Subcutaneous adipose tissue (tissue), 4 donors: ENCODE results near the gene WDR47. TPM values are rescaled to one million over a fixed set of nuclear protein-coding genes. Genes with fewer than 3 reads are reported as not detected.

Experiments used
- total RNA-seq, 4 donors: library from RNA; depleted of rRNA; stranded (reverse); fragments of >200 nt; gene quantifications; one replicate each; pipeline ENCODE4 v1.1.0, GENCODE V29; 2016
- TF ChIP-seq, protein P1 (sequence below): fragments of 450-650 bp; IDR thresholded peaks from one replicate; pipeline ENCODE4 v1.5.1; 2016; ENCODE audit warnings: low read depth, mild to moderate bottlenecking, control low read depth, antibody characterized with exemption, moderate library complexity

WDR47 gene
- total RNA-seq, 4 donors from 2014 or later, result 13.0 to 18.1 (median 13.7) TPM

DNA sequence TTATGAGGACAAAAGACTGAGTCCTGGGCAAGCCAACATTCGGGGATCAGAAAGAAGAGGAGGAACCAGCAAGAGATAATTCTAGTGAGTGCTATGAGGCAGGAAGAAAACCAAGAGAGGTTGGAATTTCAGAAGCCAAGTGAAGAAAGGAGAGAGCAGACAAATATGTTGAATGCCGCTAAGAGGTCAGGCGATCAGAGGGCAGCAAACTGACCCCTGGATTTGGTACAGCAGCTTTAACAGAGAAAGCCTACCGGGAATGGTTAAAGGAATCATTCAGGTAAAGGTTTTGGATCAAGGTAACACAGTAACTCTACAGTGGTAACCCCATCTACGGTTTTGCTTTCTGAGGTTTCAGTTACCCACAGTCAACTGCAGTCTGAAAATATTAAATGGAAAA lies 84.0 kb downstream of the WDR47 start:
- TF ChIP-seq, protein P1, sequence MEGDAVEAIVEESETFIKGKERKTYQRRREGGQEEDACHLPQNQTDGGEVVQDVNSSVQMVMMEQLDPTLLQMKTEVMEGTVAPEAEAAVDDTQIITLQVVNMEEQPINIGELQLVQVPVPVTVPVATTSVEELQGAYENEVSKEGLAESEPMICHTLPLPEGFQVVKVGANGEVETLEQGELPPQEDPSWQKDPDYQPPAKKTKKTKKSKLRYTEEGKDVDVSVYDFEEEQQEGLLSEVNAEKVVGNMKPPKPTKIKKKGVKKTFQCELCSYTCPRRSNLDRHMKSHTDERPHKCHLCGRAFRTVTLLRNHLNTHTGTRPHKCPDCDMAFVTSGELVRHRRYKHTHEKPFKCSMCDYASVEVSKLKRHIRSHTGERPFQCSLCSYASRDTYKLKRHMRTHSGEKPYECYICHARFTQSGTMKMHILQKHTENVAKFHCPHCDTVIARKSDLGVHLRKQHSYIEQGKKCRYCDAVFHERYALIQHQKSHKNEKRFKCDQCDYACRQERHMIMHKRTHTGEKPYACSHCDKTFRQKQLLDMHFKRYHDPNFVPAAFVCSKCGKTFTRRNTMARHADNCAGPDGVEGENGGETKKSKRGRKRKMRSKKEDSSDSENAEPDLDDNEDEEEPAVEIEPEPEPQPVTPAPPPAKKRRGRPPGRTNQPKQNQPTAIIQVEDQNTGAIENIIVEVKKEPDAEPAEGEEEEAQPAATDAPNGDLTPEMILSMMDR, result no peak

DNA sequence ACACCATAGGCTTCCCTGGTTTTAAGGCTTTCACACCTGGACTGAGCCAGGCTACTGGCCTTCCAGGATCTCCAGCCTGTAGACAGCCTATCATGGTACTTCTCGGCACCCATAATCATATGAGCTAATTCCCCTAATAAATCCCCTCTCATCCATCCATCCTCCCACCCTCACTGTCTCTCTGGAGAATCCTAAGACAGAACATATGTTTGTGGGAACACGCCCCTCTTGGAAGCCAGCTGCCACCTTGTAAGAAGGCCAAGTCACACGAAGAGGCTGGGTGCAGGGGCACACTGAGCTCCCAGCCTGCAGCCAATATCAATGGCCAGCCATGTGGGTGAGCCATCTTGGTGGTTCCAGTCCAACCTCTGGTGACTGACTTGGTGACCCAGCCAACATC lies 86.0 kb downstream of the WDR47 start:
- TF ChIP-seq, protein P1, result no peak

DNA sequence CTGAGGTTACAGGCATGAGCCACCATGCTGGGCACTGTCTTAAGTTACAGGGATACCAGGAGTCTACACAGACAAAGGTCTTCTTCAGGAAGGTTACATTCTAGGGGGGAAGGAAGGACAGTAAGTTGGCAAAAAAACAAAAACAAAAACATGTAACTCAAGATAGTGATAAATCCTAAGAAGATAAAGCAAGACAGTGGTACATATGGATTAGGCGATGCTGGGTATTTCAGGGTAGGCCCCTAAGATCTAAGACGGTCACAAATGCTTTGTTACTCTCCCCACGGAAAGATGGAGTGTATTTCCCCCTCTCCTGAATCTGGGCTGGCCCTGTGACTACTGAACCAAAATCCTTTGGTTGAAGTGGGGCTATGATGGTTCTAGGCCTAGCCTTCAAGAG lies 86.8 kb downstream of the WDR47 start:
- TF ChIP-seq, protein P1, result no peak

DNA sequence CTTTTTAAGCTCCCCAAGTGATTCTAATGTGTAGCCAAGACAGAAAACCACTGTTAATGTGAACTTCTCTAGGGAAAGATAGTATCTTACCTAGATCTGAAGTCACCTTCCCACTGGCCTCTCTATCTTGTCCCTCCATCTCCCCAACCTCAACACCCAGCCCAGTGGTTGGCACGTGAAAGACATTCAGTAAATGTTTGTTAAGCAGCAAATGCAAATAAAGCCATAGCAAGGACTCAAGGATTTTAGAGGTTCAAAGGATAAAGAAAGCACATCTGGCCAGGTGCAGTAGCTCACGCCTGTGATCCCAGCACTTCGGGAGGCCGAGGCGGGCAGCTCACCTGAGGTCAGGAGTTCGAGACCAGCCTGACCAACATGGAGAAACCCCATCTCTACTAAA lies 88.5 kb downstream of the WDR47 start:
- TF ChIP-seq, protein P1, result no peak

DNA sequence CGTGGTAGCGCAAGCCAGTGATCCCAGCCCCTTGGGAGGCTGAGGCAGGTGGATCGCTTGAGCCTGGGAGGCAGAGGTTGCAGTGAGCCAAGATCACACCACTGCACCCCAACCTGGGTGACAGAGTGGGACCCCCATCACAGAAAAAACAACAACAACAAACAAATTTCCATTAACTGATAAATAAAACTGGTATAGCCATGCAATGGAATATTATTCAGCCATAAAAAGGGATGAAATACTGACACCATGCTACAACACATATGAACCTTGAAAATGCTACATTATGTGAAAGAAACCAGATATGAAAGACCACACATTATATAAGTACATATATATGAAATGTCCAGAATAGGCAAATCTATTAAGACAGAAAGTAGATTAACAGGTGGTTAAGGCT lies 90.7 kb downstream of the WDR47 start:
- TF ChIP-seq, protein P1, result no peak

DNA sequence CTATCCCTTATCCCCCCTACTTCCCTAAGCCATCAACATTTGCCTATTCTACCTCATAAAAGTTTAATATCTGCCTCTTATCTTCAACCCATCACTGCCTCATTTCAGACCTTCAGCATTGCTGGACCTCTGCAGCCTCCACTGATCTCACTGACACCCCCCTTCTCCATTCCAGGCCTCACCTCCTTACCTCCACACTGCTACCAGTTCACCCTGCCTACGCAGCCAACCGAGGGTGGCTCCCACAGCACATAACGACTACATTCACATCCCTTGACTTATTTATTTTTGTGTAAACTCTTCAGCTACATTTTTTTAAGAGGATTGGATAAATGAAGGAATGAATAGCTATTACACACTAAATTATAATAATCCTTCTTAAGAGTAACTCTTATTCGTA lies 92.9 kb downstream of the WDR47 start:
- TF ChIP-seq, protein P1, result no peak

DNA sequence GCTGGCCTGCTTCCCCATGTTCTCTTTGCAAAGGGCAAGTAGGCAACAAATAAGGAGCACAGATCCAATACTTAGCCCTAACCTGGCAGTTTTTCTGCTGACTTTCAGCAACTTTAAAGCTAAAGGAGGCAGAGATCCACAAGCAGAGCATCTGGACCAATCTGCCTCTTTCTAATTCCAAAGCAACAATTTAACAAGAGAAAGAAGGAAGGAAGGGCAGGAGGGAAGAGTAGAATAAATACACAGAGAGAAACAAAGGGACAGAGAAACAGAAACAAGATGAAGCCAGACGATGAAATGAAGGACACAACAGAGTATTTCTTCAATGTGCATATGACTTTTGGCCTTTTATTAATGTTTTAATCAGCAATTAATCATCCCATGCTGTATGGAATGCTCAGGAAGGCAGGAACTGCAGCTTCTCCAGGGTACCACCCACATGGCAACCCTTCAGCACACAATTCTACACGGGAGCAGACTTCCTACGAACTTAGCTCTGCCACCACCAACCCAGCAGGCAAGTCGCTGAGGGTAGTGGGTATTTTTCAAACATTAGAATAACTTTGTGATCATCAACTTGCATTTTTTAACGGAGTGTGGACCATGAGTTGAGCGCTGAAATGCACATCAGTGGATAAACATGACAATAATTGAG lies 93.9 kb downstream of the WDR47 start:
- TF ChIP-seq, protein P1, result no peak
